ENCODE results near the gene AGBL2.

DNA sequence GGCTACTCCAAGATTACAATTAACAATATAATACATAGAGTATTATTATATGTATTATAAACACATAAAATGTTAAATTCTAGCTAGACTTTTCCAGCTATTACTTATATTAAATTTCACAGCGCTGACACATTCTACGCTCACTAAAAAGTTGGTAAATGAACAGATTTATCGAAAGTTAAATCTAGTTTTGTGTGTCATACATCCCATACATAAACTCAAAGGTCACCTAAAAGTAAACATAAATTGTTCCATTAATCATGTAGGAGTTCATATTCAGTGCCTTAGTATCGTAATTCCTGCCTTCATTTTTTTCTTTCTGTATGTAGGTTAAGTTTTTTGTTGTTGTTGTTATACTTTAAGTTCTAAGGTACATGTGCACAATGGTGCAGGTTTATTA is 41.0 kb upstream of the AGBL2 start:
- no peak for TF ChIP-seq EZH2 (IDR thresholded peaks at IDR 0.05; ENCODE audit: borderline replicate concordance, low read depth, low read length, severe bottlenecking)
- TF ChIP-seq, protein P1, sequence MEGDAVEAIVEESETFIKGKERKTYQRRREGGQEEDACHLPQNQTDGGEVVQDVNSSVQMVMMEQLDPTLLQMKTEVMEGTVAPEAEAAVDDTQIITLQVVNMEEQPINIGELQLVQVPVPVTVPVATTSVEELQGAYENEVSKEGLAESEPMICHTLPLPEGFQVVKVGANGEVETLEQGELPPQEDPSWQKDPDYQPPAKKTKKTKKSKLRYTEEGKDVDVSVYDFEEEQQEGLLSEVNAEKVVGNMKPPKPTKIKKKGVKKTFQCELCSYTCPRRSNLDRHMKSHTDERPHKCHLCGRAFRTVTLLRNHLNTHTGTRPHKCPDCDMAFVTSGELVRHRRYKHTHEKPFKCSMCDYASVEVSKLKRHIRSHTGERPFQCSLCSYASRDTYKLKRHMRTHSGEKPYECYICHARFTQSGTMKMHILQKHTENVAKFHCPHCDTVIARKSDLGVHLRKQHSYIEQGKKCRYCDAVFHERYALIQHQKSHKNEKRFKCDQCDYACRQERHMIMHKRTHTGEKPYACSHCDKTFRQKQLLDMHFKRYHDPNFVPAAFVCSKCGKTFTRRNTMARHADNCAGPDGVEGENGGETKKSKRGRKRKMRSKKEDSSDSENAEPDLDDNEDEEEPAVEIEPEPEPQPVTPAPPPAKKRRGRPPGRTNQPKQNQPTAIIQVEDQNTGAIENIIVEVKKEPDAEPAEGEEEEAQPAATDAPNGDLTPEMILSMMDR (IDR thresholded peaks at IDR 0.05; ENCODE audit: borderline replicate concordance, extremely low read depth, low read length, poor library complexity, severe bottlenecking): no peak
